GM18873 (cell line): Measurements from ENCODE around the gene EWSR1.

ENCODE experiments used
- ATAC-seq: cut with Tn5 transposase; IDR thresholded peaks from one replicate; pipeline ENCODE4 v1.9.1; 2021; ENCODE audit warnings: mild to moderate bottlenecking, moderate library complexity, moderate number of reproducible peaks; ENCODE audit not compliant: unreplicated experiment, low FRiP score

EWSR1 gene

DNA sequence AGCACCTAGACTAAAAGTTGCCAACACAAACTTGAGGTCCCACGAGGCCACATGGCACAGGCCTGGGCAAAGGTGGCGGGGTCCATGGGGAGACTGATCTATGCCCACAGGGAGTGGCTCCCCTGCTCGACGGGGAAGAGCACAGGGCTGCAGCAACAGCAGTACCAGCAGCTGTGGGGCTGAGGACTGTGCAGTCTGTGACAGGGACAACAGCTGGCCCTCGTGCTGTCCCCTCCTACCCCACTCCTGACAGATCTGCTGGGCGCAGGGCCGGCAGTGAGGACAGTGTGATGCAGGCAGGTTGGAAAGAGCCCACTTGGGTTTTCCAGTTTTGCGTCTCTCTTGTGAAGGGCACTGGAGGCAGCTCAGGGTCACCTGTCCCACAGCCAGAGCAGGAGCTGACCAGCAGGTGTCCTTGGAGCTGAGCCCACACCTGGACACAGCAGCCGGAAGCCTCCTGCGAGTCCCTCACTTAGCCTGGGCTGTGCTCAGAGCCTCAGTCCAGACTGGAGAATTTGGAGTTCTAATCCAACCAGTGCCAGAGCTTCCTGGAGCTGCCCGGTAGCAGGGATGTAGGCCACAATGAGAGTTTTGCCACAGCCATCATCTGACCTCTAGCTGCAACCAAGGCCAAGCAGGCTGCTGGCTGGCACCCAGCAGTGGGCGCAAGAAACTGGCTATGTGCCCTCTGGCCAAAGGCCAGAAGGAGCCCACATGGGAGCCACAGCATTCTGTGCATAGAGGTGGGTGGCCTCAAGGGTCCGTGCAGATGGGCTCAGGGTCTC, 34.8 kb downstream of the EWSR1 start:
- no peak for ATAC-seq

DNA sequence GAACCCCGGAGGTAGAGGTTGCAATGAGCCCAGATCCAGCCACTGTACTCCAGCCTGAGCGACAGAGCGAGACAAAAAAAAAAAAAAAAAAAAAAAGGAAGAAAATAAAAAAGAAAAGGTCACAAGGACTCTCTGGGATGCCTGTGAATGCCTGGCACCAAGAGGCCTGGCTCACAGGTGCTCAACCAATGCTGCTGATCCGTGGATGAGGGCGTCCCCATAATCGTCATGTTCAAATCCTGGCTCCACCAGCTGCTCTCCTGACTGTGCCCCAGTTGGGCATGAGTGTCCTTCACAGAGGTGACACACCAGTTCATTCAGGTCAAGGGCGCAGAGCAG, 37.7 kb downstream of the EWSR1 start:
- ATAC-seq, result no peak

DNA sequence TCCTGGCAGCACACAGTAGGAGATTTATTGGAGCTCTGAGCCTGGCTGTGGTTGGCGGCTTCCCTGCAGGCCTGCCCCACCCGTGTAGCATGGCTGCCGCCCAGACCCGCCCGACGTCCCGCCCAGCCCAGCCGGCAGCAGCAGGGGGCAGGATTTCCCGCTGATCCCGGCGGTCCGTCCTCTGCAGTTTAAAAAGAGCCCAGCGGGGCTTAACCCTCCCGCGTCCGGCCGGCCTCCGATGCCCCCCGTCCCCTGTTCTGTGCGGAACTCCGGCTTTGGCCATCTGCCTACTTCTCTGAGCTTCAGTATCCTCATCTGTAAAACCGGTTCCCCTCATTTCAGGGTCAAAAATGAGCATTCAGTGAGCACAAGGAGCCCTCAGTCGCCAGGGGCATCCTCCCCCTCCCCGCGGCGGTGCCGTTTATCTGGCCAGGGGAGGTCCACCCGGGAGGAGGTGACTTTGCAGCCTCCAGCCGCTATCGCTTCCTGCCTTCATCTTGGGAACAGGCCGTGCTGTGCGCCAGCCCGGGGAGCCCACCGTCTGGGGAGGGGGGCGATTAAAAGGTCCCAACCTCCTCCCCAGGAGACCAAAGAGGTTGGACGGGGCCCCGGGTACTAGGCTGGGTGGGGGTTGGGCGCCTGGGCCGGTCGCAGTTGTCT, 38.2 kb downstream of the EWSR1 start, which contains the start of gene GAS2L1:
TSS of gene GAS2L1 (plus strand) at position 476 of the 660 bp plus-strand sequence. CDS start 1,456 bp downstream, outside the sequence.
- no peak for ATAC-seq

DNA sequence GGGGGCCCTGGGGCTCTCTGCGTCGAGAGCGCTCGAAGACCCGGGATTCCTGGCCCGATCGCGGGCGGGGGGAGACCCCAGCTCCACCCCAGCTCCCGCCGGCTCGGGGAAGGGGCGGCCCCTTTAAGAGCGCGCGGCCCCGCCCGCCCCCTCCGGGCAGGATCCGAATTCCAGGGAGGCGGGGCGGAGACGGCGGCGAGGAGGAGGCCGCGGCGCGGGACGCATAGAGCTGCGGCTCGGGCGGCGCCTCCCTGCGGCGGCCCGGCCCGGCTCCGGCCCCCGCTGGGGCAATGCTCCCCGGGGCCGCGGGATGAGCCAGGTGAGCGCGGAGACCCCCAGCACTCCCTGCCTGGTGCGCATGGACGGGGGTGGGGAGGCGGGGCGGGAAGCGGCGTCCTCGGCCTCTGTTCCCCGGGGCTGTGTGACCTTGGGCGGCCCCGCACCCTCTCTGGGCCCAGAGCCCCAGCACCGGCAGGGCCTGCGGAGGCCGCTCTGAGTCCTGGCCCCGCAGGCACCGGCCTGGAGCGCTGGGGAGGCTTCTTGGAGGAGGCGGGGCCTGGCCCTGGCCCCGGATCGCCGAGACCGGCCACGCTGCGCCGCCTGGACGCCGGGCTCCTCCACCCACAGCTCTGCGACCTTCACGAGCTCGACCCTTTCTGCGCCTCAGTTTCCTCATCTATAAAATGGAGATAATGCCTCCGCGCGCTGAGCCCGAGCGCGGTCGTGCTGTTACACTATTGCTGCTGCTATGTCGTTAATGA, 38.9 kb downstream of the EWSR1 start:
- no peak for ATAC-seq

DNA sequence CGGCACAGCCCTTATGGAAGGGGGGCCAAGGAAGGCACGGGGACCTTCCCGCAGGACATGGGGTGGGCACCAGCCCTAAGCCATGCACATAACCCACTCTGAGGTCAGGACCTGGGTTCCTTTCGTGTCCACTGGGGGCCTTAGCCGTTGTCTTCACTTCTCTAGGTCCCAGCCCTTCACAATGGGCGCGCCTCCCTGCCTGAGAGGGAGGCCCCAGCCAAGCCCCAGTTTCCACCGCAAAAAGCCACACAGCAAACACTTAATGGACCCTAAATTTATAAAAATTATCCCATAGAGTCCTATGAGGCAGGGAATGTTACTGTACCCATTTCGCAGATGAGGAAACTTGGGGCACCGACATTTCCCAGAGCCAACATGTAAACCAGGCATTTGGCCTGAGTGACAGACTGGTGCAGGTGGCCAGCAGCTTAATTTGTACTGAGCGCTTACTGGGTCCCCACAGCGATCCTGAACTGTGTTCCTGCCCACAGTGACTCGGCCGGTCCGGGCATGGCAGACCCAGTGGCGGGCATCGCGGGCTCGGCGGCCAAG, 39.6 kb downstream of the EWSR1 start:
- no peak for ATAC-seq

DNA sequence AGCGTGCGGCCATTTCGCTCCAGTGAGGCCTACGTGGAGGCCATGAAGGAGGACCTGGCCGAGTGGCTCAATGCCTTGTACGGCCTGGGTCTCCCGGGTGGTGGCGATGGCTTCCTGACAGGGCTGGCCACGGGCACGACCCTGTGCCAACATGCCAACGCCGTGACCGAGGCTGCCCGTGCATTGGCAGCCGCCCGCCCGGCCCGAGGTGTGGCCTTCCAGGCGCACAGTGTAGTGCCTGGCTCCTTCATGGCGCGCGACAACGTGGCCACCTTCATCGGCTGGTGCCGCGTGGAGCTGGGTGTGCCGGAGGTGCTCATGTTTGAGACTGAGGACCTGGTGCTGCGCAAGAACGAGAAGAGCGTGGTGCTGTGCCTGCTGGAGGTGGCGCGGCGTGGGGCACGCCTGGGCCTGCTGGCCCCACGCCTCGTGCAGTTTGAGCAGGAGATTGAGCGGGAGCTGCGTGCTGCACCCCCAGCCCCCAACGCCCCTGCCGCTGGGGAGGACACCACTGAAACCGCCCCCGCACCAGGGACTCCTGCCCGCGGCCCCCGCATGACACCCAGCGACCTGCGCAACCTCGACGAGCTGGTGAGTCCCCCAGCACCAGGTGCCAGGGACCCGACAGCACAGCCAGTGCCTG, 40.2 kb downstream of the EWSR1 start:
- ATAC-seq, result no peak

DNA sequence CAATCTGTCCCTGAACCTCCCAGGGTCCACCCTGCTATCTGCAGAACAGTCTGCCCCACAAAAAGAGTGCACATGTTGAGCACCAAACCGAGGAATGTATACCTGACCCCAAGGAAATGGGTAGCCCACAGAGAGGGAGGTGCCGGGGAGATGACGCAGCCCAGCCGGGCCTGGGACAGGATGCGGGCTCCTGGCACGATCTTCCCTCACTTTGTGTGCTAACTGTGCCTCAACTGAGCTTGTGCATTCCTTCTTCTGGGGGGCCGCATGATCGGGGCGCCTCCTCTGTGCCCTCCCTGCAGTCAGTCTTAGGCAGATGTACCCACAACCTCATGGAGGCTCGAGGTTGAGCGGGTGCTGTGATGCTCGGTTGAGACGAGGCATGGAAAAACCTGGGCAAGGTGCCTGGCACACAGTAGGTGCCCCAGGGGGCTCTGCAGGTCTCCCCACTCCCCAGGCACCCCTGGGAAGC, 40.8 kb downstream of the EWSR1 start:
- ATAC-seq, result no peak

DNA sequence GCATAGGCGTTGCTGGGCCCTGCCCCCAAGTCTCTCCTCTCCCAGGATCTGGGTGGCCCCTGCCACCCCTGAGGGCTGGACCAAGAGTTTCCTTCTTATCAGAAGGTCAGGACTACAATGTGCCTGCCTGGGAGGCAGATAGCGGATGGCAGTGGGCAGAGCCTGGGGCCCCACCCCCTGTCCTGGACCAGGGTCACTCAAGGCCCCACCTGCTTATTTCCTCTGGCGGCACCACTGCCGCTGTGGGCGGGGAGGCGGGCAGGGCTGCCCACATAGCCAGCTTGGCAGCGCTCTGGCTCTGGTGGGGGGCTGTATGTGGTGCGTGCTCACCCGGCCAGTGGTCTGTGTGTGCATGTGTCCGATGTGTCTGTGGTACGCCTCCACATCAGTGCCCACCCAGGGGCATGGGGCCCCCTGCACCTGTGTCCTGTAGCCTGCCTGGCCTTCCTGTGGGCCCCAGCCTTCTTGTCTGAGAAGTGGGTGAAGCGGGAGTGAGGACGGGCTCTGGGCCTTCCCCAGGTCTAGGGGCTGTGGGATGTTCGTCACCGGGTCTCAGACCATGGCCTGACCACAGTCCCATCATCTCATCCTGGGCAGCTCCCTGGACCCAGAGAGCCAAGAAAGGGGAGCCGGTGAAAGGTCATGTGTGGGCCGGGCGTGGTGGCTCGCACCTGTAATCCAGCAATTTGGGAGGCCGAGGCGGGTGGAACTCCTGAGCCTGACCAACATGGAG, 41.4 kb downstream of the EWSR1 start:
- no peak for ATAC-seq

DNA sequence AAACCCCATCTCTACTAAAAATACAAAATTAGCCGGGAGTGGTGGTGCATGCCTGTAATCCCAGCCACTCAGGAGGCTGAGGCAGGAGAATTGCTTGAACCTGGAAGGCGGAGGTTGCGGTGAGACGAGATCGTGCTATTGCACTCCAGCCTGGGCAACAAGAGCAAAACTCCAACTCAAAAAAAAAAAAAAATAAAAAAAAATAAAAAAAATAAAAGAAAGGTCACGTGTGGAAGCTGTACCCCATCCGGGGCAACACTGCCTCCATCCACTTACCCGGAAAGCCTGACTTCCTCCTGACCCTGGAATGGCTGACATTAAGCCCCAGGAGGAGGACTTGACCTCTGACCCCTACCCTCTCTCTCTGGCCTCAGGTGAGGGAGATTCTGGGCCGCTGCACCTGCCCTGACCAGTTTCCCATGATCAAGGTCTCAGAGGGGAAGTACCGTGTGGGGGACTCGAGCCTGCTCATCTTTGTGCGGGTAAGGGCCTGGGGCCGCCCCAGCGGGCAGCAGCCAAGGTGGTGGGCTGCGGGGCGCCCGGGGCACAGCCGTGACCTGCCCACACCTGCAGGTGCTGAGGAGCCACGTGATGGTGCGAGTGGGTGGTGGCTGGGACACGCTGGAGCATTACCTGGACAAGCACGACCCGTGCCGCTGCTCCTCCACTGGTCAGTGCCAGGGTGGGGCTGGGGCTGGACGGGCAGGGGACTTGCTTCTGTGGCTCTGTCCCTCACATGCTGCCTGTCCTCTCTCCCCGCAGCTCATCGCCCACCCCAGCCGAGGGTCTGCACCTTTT, 42.2 kb downstream of the EWSR1 start:
- ATAC-seq, result no peak

DNA sequence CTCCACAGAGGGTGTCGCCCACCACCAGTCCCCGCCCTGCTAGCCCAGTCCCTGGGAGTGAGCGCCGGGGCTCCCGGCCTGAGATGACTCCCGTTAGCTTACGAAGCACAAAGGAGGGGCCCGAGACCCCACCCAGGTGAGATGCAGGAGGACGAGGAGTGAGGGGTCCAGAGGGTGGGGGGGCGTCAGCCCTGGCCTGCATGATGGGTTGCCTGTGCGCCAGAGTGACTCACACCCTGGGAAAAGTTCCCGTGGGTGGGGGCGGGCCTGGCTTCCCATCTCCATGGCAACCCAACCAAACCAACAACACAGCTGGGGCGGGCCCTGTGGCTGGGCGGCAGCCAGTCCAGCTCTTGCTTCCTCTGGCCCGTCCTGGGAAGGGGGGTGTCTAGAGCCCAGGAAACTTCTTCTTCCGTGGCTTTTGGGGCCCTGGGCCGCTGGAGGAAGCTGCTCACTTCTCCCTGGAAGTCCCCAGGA, 42.8 kb downstream of the EWSR1 start:
- ATAC-seq, result no peak

DNA sequence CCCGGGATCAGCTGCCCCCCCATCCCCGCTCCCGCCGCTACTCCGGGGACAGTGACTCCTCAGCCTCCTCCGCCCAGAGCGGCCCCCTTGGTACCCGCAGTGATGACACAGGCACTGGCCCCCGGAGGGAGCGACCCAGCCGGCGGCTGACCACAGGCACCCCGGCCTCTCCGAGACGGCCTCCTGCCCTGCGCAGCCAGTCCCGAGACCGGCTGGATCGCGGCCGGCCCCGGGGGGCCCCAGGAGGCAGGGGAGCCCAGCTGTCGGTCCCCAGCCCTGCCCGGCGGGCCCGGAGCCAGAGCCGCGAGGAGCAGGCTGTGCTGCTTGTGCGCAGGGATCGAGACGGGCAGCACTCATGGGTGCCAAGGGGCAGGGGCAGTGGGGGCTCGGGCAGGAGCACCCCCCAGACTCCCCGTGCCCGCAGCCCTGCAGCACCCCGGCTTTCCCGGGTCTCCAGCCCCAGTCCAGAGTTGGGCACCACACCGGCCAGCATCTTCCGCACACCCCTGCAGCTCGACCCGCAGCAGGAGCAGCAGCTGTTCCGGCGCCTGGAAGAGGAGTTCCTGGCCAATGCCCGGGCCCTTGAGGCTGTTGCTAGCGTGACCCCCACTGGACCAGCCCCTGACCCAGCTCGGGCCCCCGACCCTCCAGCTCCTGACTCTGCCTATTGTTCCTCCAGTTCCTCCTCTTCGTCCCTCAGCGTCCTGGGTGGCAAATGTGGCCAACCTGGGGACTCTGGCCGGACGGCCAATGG, 43.6 kb downstream of the EWSR1 start:
- no peak for ATAC-seq

DNA sequence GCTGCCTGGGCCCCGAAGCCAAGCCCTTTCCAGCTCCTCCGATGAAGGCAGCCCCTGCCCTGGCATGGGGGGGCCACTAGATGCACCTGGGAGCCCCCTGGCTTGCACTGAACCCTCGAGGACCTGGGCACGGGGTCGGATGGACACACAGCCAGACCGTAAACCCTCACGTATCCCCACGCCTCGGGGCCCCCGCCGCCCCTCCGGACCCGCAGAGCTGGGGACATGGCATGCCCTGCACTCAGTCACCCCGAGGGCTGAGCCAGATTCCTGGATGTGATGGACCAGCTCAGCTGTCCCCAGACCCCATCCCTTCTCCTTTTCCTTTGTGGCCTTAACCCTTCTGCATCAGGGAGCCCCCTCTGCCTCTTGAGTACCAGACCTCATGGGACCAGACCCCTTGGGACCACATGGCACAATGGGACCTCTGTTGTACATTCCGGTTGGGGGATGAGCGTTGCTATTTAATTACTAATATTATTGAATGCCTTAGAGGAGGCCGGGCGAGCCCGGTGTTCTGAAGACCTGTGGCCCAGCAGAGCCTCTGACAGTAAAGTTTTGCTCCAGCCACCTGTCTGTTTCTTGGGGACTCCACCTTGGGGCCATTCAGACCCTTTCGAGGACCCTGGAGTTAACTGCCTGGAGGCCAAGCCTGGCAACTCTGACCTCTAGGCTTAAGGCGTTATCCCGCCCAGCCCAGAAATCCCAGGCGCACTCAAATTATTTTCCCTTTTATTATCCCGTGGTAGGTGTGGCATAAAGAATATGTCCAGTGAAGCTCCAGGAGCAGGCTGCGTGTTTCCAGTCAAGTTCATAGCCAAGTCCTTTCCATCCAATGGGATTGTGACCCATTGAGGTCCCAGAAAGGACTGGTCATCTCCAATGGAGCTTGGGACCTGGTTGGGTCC, 44.4 kb downstream of the EWSR1 start:
- no peak for ATAC-seq

DNA sequence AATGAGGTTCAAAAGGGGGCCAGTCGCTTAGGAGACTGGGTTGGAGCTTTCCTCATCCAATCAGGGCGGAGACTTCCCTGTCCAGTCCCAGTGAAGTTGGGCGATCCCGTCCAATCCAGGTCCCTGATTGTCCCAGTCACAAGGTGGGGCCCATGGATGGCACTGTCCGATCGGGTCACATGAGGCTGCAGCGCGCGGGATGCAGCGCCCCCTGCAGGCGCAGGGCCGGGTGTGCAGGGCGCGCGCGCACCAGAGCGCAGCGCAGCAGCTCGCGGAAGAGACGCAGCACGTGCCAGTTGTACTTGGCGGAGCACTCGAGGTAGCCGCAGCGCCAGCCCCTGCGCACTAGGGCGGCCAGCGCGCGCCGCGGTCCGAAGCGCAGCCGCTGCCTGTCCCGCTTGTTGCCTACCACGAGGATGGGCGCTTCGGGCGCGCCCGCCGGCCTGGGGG, 45.1 kb downstream of the EWSR1 start:
- ATAC-seq, result no peak

DNA sequence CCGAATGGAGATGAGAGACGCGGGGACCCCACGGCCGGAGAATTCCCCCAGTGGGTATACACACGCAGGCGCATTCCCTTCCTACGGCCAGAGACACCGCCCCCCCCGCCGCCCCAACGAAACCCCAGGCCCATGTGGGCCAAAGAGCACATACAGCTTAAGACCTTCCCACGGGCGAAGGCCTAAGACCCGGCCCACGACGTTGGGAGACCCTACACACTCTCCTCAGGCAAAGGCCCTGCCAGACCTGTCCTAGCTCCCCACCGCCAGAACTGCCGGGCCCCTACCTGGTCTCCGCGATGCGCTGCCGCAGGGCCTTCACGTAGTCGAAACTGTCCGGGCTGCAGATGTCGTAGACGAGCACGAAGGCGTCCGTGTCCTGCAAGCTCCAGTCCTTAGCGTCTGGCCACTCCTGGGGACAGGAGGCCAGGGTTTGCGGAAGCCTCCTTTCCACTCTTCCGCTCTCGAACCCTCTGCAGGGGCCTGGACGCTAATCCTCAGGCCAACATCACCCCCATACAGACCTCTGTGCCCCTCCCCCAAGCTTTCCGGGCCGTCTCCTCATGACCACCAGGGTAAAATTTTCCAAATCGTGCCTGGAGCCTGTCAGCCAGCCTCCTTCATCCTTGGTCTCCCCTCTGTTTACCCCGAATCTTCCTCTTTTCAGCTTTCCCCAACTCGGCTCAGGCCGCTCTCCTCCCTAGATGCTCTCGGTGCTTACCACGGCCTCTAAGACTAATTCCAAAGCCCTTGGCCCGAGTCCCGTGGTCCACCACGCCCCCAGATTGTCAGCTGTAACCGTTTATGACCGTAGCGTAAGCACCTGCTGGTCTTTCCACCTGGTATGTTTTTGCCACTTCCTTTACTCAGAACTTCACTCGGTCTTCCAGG, 45.8 kb downstream of the EWSR1 start:
- ATAC-seq, result no peak

DNA sequence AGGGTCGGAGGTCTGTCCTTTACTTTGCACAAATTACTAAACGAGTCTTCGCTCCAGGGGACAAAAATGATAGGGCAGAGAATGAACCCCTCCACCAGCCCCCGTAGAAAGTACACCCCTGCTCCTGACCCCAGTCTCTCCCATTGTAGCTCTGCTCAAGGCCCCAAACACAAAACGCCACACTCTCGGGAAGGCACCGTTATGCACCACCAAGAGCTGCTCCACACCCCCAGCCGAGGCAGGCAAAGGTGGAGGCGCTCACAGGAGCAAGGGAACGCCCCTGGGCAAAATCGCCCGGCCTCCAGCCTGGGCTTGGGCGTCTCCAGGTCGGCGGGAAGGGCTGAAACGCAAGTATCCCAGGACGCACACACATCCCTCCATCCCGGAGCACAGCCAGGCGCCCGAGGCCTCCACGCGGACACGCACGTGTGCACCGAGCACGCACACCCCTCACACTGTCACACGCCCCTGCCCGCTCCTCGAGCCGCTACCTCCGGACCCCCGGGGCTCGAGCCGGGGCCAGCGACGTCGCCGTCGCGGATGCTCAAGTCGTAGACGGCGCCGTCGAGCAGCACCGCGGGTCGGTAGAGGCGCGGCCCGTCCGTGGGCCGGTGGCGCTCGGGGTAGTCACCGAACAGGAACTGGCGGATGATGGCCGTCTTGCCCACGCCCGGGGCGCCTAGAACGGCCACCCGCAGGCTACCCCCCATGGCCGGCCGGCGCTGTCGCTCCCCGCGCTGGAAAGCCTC, 46.6 kb downstream of the EWSR1 start:
- no peak for ATAC-seq
